ENCODE results near the gene RALY. TPM values are rescaled to one million over a fixed set of nuclear protein-coding genes. Genes with fewer than 3 reads are reported as not detected.

Gene RALY
- total RNA-seq, 2 donors from 2014 or later: 37.9 to 49.3 TPM

DNA sequence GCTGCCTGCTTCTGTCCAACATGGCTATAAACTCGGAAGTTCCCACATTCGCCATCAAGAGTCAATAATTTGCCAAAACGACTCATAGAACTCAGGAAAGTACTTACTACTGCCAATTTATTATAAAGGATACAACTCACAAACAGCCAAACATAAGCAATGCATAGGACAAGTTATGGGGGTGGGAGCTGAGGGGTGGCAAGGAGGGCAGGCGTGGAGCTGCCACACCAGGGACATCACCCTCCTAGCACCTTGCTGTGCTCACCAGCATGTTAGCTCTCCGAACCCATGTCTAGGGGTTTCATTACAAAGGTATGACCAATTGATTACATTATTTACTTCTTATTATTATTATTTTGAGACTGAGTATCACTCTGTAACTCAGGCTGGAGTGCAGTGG lies 106.0 kb downstream of the RALY start:
- Histone ChIP-seq H3K27ac (no peak overlapping the region), H3K9me3 (no peaks in the 10 kb centered on the region), H3K4me1 (no peaks in the 10 kb centered on the region), H3K36me3 (replicated peaks in 1 of 2; ENCODE audit: insufficient read depth in 1 of 2, low read depth in 2 of 2) (peaks cover 6 to 43% of the 10 kb centered on the region in 2 donors), H3K27me3 (no peaks in the 10 kb centered on the region), H3K4me3 (no peak overlapping the region)
- WGBS, 2 donors: 68 to 72% methylated on average over 5 of the region's 5 CpGs
- no peak for ATAC-seq
- intact Hi-C loops (cut with DNase I): no loop called here
- no peak for DNase-seq
- TF ChIP-seq POLR2A (IDR thresholded peaks at IDR 0.05): no peak
- TF ChIP-seq, protein P1, sequence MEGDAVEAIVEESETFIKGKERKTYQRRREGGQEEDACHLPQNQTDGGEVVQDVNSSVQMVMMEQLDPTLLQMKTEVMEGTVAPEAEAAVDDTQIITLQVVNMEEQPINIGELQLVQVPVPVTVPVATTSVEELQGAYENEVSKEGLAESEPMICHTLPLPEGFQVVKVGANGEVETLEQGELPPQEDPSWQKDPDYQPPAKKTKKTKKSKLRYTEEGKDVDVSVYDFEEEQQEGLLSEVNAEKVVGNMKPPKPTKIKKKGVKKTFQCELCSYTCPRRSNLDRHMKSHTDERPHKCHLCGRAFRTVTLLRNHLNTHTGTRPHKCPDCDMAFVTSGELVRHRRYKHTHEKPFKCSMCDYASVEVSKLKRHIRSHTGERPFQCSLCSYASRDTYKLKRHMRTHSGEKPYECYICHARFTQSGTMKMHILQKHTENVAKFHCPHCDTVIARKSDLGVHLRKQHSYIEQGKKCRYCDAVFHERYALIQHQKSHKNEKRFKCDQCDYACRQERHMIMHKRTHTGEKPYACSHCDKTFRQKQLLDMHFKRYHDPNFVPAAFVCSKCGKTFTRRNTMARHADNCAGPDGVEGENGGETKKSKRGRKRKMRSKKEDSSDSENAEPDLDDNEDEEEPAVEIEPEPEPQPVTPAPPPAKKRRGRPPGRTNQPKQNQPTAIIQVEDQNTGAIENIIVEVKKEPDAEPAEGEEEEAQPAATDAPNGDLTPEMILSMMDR (IDR thresholded peaks at IDR 0.05): no peak

GRCh38 chr20:34100576-34100975 lies 106.9 kb downstream of the RALY start:
- no peaks in the 10 kb centered on the region for H3K9me3 ChIP-seq
- intact Hi-C loops (cut with DNase I): no loop called here
- peaks cover 5% of the 10 kb centered on the region for H3K4me1 ChIP-seq
- DNase-seq (no peak), ATAC-seq (no peak)
- no peaks in the 10 kb centered on the region for H3K27me3 ChIP-seq
- H3K27ac ChIP-seq: no peak overlapping the region
- TF ChIP-seq, protein P1 (IDR thresholded peaks at IDR 0.05): no peak
- no peak for TF ChIP-seq POLR2A (IDR thresholded peaks at IDR 0.05)
- no peak overlapping the region for H3K4me3 ChIP-seq
- peaks cover 6 to 35% of the 10 kb centered on the region in 2 donors for H3K36me3 ChIP-seq (replicated peaks in 1 of 2; ENCODE audit: insufficient read depth in 1 of 2, low read depth in 2 of 2)
- WGBS, 2 donors: 39 to 41% methylated on average over 3 of the region's 3 CpGs

- no peak for ATAC-seq
- Histone ChIP-seq H3K4me3 (no peak overlapping the region), H3K9me3 (no peaks in the 10 kb centered on the region), H3K4me1 (peaks cover 15% of the 10 kb centered on the region), H3K36me3 (replicated peaks in 1 of 2; ENCODE audit: insufficient read depth in 1 of 2, low read depth in 2 of 2) (peaks cover 0 to 19% of the 10 kb centered on the region in 2 donors), H3K27ac (no peak overlapping the region), H3K27me3 (no peaks in the 10 kb centered on the region)
- intact Hi-C loops (cut with DNase I): no loop called here
- DNase-seq: no peak
- 96 to 100% methylated on average over 2 of the region's 2 CpGs for WGBS, 2 donors
- TF ChIP-seq, protein P1 (IDR thresholded peaks at IDR 0.05): no peak
- no peak for TF ChIP-seq POLR2A (IDR thresholded peaks at IDR 0.05)
Measured at GRCh38 chr20:34102342-34102741, 108.6 kb downstream of the RALY start.

DNA sequence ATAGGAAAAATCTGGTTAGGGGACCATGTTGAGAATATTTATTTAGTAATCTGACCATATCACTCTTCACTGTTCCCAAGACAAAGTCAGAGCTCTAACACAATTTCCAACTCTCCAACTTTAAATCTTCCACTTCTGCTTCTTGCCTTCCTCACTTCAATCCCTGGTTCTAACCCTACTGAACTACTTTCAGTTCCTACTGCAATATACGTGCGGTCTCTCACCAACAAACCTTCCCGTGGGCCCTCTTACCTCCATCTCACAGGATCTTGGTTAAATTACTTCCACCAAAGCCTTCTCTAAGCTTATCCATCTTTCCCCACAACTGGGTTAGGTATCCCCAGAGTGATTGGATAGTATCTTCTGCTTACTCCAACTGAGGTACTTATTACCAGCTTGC lies 110.3 kb downstream of the RALY start:
- DNase-seq (no peak), ATAC-seq (no peak)
- WGBS, 2 donors: 90 to 93% methylated on average over 3 of the region's 3 CpGs
- Histone ChIP-seq H3K4me1 (peaks cover 32% of the 10 kb centered on the region), H3K4me3 (no peak overlapping the region), H3K9me3 (no peaks in the 10 kb centered on the region), H3K27me3 (no peaks in the 10 kb centered on the region), H3K36me3 (replicated peaks in 1 of 2; ENCODE audit: insufficient read depth in 1 of 2, low read depth in 2 of 2) (peaks cover 0 to 13% of the 10 kb centered on the region in 2 donors), H3K27ac (no peak overlapping the region)
- TF ChIP-seq, protein P1 (IDR thresholded peaks at IDR 0.05): no peak
- no peak for TF ChIP-seq POLR2A (IDR thresholded peaks at IDR 0.05)
- intact Hi-C loops (cut with DNase I): no loop called here

GRCh38 chr20:34105978-34106675 lies 112.4 kb downstream of the RALY start:
- ATAC-seq: no peak

More at GRCh38 chr20:34105978-34106675, 112.4 kb downstream of the RALY start:
- peaks cover 50% of the 10 kb centered on the region for H3K4me1 ChIP-seq
- no peak overlapping the region for H3K27ac ChIP-seq
- H3K27me3 ChIP-seq: no peaks in the 10 kb centered on the region
- TF ChIP-seq POLR2A (IDR thresholded peaks at IDR 0.05): no peak
- TF ChIP-seq, protein P1 (IDR thresholded peaks at IDR 0.05): no peak
- peaks cover 0 to 11% of the 10 kb centered on the region in 2 donors for H3K36me3 ChIP-seq (replicated peaks in 1 of 2; ENCODE audit: insufficient read depth in 1 of 2, low read depth in 2 of 2)
- intact Hi-C loops (cut with DNase I): no loop called here
- WGBS, 2 donors: 74 to 80% methylated on average over 3 of the region's 3 CpGs
- H3K9me3 ChIP-seq: peaks cover 0 to 2% (median 0%) of the 10 kb centered on the region in 3 donors
- H3K4me3 ChIP-seq: no peak overlapping the region
- DNase-seq: no peak

Data from body of pancreas (tissue), 4 donors.